CD4-positive, alpha-beta T cell treated with Interleukin-6 at 100 ng/mL for 8 hours (primary cell): ENCODE measurements around the gene GIPC2.
A peak's percentile ranks its signal among the peaks of the same experiment; 100 is the strongest.
"Not testable (repeated sequence)": the region's sequence is repeated elsewhere in the genome, so short reads cannot be mapped to it uniquely, and the experiment has no call there.

ENCODE experiments used
- DNase-seq: peaks from one replicate; pipeline ENCODE4 v3.0.0-alpha.2; 2020; ENCODE audit warnings: mixed read lengths, low spot score

GIPC2 gene

GRCh38 chr1:78095593-78095992 lies 49.8 kb downstream of the GIPC2 start:
- DNase-seq = no peak

- DNase-seq = no peak
These were observed 50.3 kb downstream of the GIPC2 start for GRCh38 chr1:78096017-78096416.

GRCh38 chr1:78096976-78097375 lies 51.2 kb downstream of the GIPC2 start:
- DNase-seq = no peak

GRCh38 chr1:78101051-78101450 lies 55.3 kb downstream of the GIPC2 start:
- DNase-seq = no peak

- DNase-seq = no peak
These were observed 55.7 kb downstream of the GIPC2 start for GRCh38 chr1:78101514-78101913.

- no peak for DNase-seq
These were observed 56.3 kb downstream of the GIPC2 start for GRCh38 chr1:78102082-78102481.

GRCh38 chr1:78102916-78103315 lies 57.1 kb downstream of the GIPC2 start:
- DNase-seq = no peak

GRCh38 chr1:78104322-78104721 lies 58.6 kb downstream of the GIPC2 start:
- no peak for DNase-seq

GRCh38 chr1:78109659-78110058 lies 63.9 kb downstream of the GIPC2 start:
- DNase-seq = not testable (repeated sequence)

- no peak for DNase-seq
These were observed 67.6 kb downstream of the GIPC2 start for GRCh38 chr1:78113156-78113916.

- peak; percentile 49 for DNase-seq
These were observed 68.5 kb downstream of the GIPC2 start for GRCh38 chr1:78114034-78114956.

- not testable (repeated sequence) for DNase-seq
These were observed 74.7 kb downstream of the GIPC2 start for GRCh38 chr1:78120485-78120884.

- DNase-seq = no peak
These were observed 75.9 kb downstream of the GIPC2 start for GRCh38 chr1:78121710-78122109.

- DNase-seq = no peak
These were observed 76.6 kb downstream of the GIPC2 start for GRCh38 chr1:78122389-78122788.

- no peak for DNase-seq
These were observed 80.7 kb downstream of the GIPC2 start for GRCh38 chr1:78126506-78126905.

- no peak for DNase-seq
These were observed 86.6 kb downstream of the GIPC2 start for GRCh38 chr1:78132174-78132947.

GRCh38 chr1:78132948-78133322 lies 87.2 kb downstream of the GIPC2 start:
- DNase-seq = no peak

- DNase-seq = no peak
These were observed 90.9 kb downstream of the GIPC2 start for GRCh38 chr1:78136680-78137079.

GRCh38 chr1:78141531-78142231 lies 95.9 kb downstream of the GIPC2 start:
- no peak for DNase-seq

- no peak for DNase-seq
These were observed 97.0 kb downstream of the GIPC2 start for GRCh38 chr1:78142736-78143135.

GRCh38 chr1:78143152-78143551 lies 97.4 kb downstream of the GIPC2 start:
- no peak for DNase-seq

GRCh38 chr1:78143673-78144072 lies 97.9 kb downstream of the GIPC2 start:
- DNase-seq = no peak
